ENCODE results near the gene IQSEC1. TPM values are rescaled to one million over a fixed set of nuclear protein-coding genes. Genes with fewer than 3 reads are reported as not detected.

IQSEC1 gene
- total and polyA plus RNA-seq, 2 of the 8 experiments (the other 6 are each of a cell fraction or from before 2014, with no cell fraction given), result 6.8 to 28.8 TPM

GRCh38 chr3:12861611-12862010 lies 211.6 kb downstream of the IQSEC1 start:
- Histone ChIP-seq H3K4me2 (ENCODE audit: insufficient read depth in 1 of 2, low read depth in 2 of 2, low read length in 2 of 2) (no peak overlapping the region), H2AFZ (ENCODE audit: low read length) (no peak overlapping the region), H4K91ac (replicated peaks; ENCODE audit: insufficient read length, low read length) (no peak overlapping the region), H3K9me3 (ENCODE audit: insufficient read depth in 2 of 2, low read depth in 1 of 2, low read length in 1 of 2) (no peaks in the 10 kb centered on the region), H3K14ac (ENCODE audit: insufficient read length) (no peak overlapping the region), H3K56ac (replicated peaks; ENCODE audit: insufficient read length, low read depth, low read length) (no peak overlapping the region), H3K27ac (ENCODE audit: low read depth, low read length) (no peak overlapping the region), H3K27me3 (replicated peaks in 1 of 4; ENCODE audit: control insufficient read depth in 3 of 4, extremely low read depth in 1 of 4, insufficient read depth in 3 of 4, low read length in 3 of 4) (peaks cover 0 to 4% (median 0%) of the 10 kb centered on the region in 4 experiments; a peak in 1 of 7 replicates), H2BK120ac (replicated peaks; ENCODE audit: low read depth, low read length) (no peak overlapping the region), H3K23me2 (ENCODE audit: low read depth, low read length) (no peaks in the 10 kb centered on the region), H2BK12ac (ENCODE audit: low read depth, low read length) (no peak overlapping the region), H2BK5ac (ENCODE audit: low read depth, low read length) (no peak overlapping the region), H3K79me1 (ENCODE audit: low read depth, low read length) (no peaks in the 10 kb centered on the region), H3K79me2 (ENCODE audit: control insufficient read depth in 1 of 2, insufficient read depth in 2 of 2, low read length in 2 of 2) (no peaks in the 10 kb centered on the region), H3K23ac (ENCODE audit: insufficient read length) (no peak overlapping the region), H3K9ac (replicated peaks in 1 of 4; ENCODE audit: extremely low read depth in 1 of 4, low read depth in 3 of 4, low read length in 3 of 4) (no peak overlapping the region), H4K5ac (ENCODE audit: insufficient read length, low read depth, low read length) (no peak overlapping the region), H3K4me3 (ENCODE audit: extremely low read depth in 1 of 4, insufficient read depth in 2 of 4, low read depth in 3 of 4, low read length in 4 of 4) (no peak overlapping the region), H2AK5ac (ENCODE audit: low read depth, low read length) (no peak overlapping the region), H4K20me1 (replicated peaks in 1 of 2; ENCODE audit: control insufficient read depth in 1 of 2, insufficient read depth in 2 of 2, low read length in 2 of 2) (no peaks in the 10 kb centered on the region), H3K36me3 (ENCODE audit: control insufficient read depth in 2 of 4, insufficient read depth in 4 of 4, low read length in 3 of 4) (no peaks in the 10 kb centered on the region), H2BK15ac (ENCODE audit: low read length) (no peak overlapping the region), H3K18ac (ENCODE audit: extremely low read depth, low read length) (no peak overlapping the region), H3K4me1 (replicated peaks in 1 of 4; ENCODE audit: control insufficient read depth in 3 of 4, insufficient read depth in 4 of 4, low read length in 3 of 4) (peaks cover 0 to 3% (median 0%) of the 10 kb centered on the region in 4 experiments; a peak in 2 of 7 replicates), H2BK20ac (ENCODE audit: low read length) (no peak overlapping the region), H4K8ac (ENCODE audit: extremely low read depth, insufficient read depth, low read length) (no peak overlapping the region), H3K4ac (replicated peaks; ENCODE audit: insufficient read length, low read depth, low read length) (no peak overlapping the region)
- WGBS, 2 experiments (ENCODE audit: extremely low coverage in 1 of 2, insufficient coverage in 1 of 2, insufficient read length in 1 of 2, insufficient replicate concordance in 2 of 2, low coverage in 1 of 2, low lambda C conversion rate in 2 of 2, missing lambda C conversion rate in 1 of 2), result 84% methylated on average over 5 of the region's 5 CpGs; no CpG with 5 or more reads in 1 of the 2 experiments
- FAIRE-seq (no peak), DNase-seq (ENCODE audit: low read depth in 1 of 2, low spot score in 2 of 2) (no peak)
- ChIA-PET POLR2A (ENCODE audit: partially characterized antibody) (interaction anchor here (1.8 to 22.9 kb wide), 2 partner anchors 12 to 24 kb away, joined by 4 to 314 read pairs; partner anchors contain the start of gene RPL32), CTCF (ENCODE audit: partially characterized antibody) (interaction anchor here (1.2 to 2.5 kb wide), 4 partner anchors 10 to 34 kb away, joined by 4 to 16 read pairs (median 6); partner anchors contain the start of gene RPL32)
- TF ChIP-seq NANOG (IDR thresholded peaks at IDR 0.05; ENCODE audit: insufficient read depth, low read depth, low read length, poor library complexity, severe bottlenecking), result no peak
- no peak for TF ChIP-seq SAP30 (IDR thresholded peaks at IDR 0.05; ENCODE audit: insufficient read depth, insufficient replicate concordance, low read length)
- no peak for TF ChIP-seq MAFK (IDR thresholded peaks at IDR 0.05; ENCODE audit: low read depth, low read length)
- no peak for TF ChIP-seq MAX (IDR thresholded peaks at IDR 0.05)
- TF ChIP-seq SIN3A (conservative IDR thresholded peaks at IDR 0.05 in 1 of 2, IDR thresholded peaks at IDR 0.05 in 1 of 2; ENCODE audit: low read depth in 1 of 2, low read length in 2 of 2), result no peak
- TF ChIP-seq SP1 (IDR thresholded peaks at IDR 0.05; ENCODE audit: low read depth, low read length), result no peak
- TF ChIP-seq BCL11A (IDR thresholded peaks at IDR 0.05; ENCODE audit: low read depth in 2 of 2, low read length in 2 of 2), result no peak
- no peak for TF ChIP-seq CREB1 (IDR thresholded peaks at IDR 0.05)
- no peak for TF ChIP-seq SIRT6 (IDR thresholded peaks at IDR 0.05; ENCODE audit: low read length)
- TF ChIP-seq NRF1 (IDR thresholded peaks at IDR 0.05; ENCODE audit: low read depth, low read length), result no peak
- no peak for TF ChIP-seq CBX5 (IDR thresholded peaks at IDR 0.05; ENCODE audit: low read depth, low read length)
- no peak for TF ChIP-seq FOSL1 (IDR thresholded peaks at IDR 0.05; ENCODE audit: insufficient read depth, low read depth, low read length)
